Transverse colon (tissue), 4 donors: Measurements from ENCODE around the gene RAMP1. TPM values are rescaled to one million over a fixed set of nuclear protein-coding genes. Genes with fewer than 3 reads are reported as not detected.

Source experiments
- DNase-seq: peaks from one replicate; pipeline ENCODE4 v3.0.0-alpha.2; 2019
- H3K27ac ChIP-seq, 4 donors: fragments of 200-600 bp; sonication (generic); 2 replicates each; pipeline ENCODE4 v1.5.1; 2016 to 2018; ENCODE audit warnings: inconsistent platforms in 4 of 4
- H3K27me3 ChIP-seq: fragments of 200-600 bp; sonication (generic); 2 replicates; pipeline ENCODE4 v1.5.1; 2017; ENCODE audit warnings: inconsistent platforms
- H3K36me3 ChIP-seq, 4 donors: fragments of 200-600 bp; sonication (generic); 2 replicates each; pipeline ENCODE4 v1.5.1; 2017 to 2019; ENCODE audit warnings: inconsistent platforms in 4 of 4
- H3K4me1 ChIP-seq, 4 donors: fragments of 200-600 bp; sonication (generic); 2 replicates each; pipeline ENCODE4 v1.5.1; 2017 to 2020; ENCODE audit warnings: inconsistent platforms in 4 of 4
- H3K4me3 ChIP-seq, 4 donors: fragments of 200-600 bp; sonication (generic); 1 replicate in 1 of 4; 2 replicates in 3 of 4; pipeline versions ENCODE4 v1.5.1 to v1.6.1; 2017 to 2019; ENCODE audit warnings: inconsistent platforms in 4 of 4
- H3K9me3 ChIP-seq, 2 donors: fragments of 200-600 bp; sonication (generic); 2 replicates each; pipeline ENCODE4 v1.5.1; 2017 to 2019; ENCODE audit warnings: inconsistent platforms in 2 of 2
- EP300 ChIP-seq: sonication (generic); formaldehyde crosslinking; IDR thresholded peaks from one replicate; pipeline ENCODE4 v1.6.1; 2017; ENCODE audit warnings: antibody characterized with exemption, low read depth
- POLR2A ChIP-seq: fragments of 450-650 bp; IDR thresholded peaks from one replicate; pipeline ENCODE4 v1.6.1; 2016; ENCODE audit warnings: antibody characterized with exemption, mild to moderate bottlenecking, moderate library complexity
- POLR2AphosphoS5 ChIP-seq, 3 donors: sonication (generic); formaldehyde crosslinking; IDR thresholded peaks; one replicate each; pipeline ENCODE4 v1.6.1; 2016; ENCODE audit warnings: antibody characterized with exemption in 3 of 3
- WGBS, 2 donors: methylation state at CpG; one replicate each; pipeline ENCODE4 v1.1.5; 2018; ENCODE audit warnings: low coverage in 1 of 2; 5-methylcytosine and 5-hydroxymethylcytosine counted together
- in situ Hi-C, 4 donors: fragments of 200-750 bp; cut with MboI; loops; one replicate each; pipeline versions ENCODE4 v1.15.0 to v1.15.1; 2017; ENCODE audit warnings: low sequenced_read_pairs in 3 of 4, low pct_ligation_motif_present in 1 of 4, low pct_unique_long_range_greater_than_20kb in 1 of 4
- intact Hi-C: fragments of 100-400 bp; cut with DNase I; formaldehyde crosslinking; loops from one replicate; pipeline ENCODE4 v1.15.1; 2023; ENCODE audit warnings: low total_unique reads
- total RNA-seq, 4 donors: library from RNA; depleted of rRNA; stranded (reverse); fragments of >200 nt; gene quantifications; one replicate each; pipeline ENCODE4 v1.1.0, GENCODE V29; 2016
- TF ChIP-seq, protein P1 (sequence below), 5 experiments: fragments of 200-600 bp in 3 of 5; fragments of 450-650 bp in 2 of 5; sonication (generic) in 3 of 5; IDR thresholded peaks; 1 replicate in 2 of 5; 2 replicates in 3 of 5; pipeline ENCODE4 v1.5.1; 2016 to 2017; ENCODE audit warnings: antibody characterized with exemption in 5 of 5, inconsistent platforms in 3 of 5, mild to moderate bottlenecking in 2 of 5, moderate library complexity in 1 of 5

Gene RAMP1
- total RNA-seq, 4 donors from 2014 or later = 47.5 to 158 (median 95.7) TPM

DNA sequence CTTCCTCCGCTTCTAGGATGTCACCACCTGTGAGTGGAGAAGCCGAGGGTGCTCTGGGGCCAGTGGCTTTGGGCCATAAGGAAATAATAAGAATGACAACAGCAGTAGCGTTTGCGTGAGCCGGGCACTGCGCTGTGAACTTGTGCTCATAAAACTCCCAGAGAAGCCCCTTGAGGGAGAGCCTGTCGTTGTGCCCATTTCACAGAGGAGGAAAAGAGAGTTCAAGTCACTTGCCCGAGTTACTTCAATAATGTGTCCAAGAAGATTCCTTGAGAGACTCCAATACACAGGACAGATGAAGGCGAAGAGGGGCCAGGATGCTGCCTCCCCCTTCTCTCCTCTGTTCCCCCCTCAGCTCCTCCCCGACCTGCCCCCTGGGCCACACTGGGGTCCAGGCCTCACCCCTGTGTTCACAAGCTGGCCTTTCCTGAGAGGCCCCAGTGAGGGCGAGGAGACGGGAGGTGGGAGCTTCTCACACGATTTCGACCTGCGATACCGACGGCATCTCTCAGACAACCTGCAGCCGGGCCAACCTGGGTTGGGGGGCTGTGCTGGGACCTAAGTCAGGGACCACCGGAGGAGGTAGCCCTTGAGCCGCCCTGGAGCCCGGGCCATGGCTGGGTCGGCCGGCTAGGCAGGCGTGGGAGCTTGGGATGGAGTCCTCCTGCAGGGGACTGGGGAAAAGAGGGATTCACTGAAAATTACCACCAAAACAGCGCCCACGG lies 53.9 kb downstream of the RAMP1 start:
- intact Hi-C loops = no loop called here

DNA sequence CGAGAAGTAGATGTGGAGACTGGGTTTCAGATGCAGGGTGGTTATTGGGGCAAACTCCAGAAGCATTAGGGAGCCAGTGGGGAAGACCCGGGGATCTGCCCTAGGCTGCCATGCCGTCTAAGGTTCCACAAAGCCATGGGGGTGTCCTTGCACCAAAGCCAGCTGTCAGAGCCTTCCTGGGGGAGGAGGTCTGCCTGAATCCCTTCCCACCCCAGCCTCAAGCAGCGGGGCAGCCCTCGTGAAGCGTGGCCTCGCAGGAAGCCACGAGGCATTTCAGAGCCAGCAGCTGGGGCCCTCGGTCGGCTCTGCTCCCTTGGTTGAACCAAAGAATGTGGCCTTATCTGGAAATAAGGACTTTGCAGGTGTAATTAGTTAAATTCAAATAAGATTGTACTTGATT lies 56.2 kb downstream of the RAMP1 start:
- TF ChIP-seq POLR2AphosphoS5 (IDR thresholded peaks at IDR 0.05) (no peak), POLR2A (no peak)
- TF ChIP-seq, protein P1, sequence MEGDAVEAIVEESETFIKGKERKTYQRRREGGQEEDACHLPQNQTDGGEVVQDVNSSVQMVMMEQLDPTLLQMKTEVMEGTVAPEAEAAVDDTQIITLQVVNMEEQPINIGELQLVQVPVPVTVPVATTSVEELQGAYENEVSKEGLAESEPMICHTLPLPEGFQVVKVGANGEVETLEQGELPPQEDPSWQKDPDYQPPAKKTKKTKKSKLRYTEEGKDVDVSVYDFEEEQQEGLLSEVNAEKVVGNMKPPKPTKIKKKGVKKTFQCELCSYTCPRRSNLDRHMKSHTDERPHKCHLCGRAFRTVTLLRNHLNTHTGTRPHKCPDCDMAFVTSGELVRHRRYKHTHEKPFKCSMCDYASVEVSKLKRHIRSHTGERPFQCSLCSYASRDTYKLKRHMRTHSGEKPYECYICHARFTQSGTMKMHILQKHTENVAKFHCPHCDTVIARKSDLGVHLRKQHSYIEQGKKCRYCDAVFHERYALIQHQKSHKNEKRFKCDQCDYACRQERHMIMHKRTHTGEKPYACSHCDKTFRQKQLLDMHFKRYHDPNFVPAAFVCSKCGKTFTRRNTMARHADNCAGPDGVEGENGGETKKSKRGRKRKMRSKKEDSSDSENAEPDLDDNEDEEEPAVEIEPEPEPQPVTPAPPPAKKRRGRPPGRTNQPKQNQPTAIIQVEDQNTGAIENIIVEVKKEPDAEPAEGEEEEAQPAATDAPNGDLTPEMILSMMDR (IDR thresholded peaks at IDR 0.05) = no peak
- 77% methylated on average over 10 of the region's 10 CpGs; no CpG with 5 or more reads in 1 of the 2 donors for WGBS, 2 donors
- no peak for DNase-seq

More for the DNA sequence above, 53.9 kb downstream of the RAMP1 start:
- no peaks in the 10 kb centered on the region for H3K9me3 ChIP-seq
- in situ Hi-C loops = no loop called here
- no peak overlapping the region for H3K4me3 ChIP-seq
- WGBS, 2 donors = 66 to 89% methylated on average over 2 to 26 of the region's 26 CpGs
- DNase-seq = no peak
- no peaks in the 10 kb centered on the region for H3K36me3 ChIP-seq
- TF ChIP-seq EP300 = no peak
- TF ChIP-seq POLR2A = no peak
- TF ChIP-seq, protein P1 (IDR thresholded peaks at IDR 0.05) = no peak
- no peak for TF ChIP-seq POLR2AphosphoS5 (IDR thresholded peaks at IDR 0.05)
- no peaks in the 10 kb centered on the region for H3K27me3 ChIP-seq
- H3K4me1 ChIP-seq = no peaks in the 10 kb centered on the region
- H3K27ac ChIP-seq = no peak overlapping the region

DNA sequence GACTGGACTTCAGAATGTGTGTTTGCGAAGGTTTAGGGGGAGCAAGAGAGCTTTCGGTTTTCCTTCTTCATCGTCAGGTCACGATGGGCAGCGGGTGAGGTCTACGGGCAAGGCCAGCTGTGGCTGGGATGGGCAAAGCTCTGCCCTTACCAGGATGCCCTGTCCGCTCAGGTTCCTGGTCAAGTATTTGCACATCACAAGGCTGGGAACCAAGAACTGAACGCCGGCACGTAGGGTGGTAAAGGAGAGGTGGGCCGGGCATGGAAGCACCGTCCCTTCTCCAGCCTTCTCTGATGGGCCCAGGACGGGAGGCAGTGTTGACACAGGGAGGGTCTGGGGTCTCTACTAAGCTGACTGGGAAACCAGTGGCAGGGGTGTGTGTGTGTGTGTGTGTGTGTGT lies 56.9 kb downstream of the RAMP1 start:
- Histone ChIP-seq H3K4me3 (no peak overlapping the region), H3K9me3 (no peaks in the 10 kb centered on the region), H3K36me3 (no peaks in the 10 kb centered on the region), H3K4me1 (no peaks in the 10 kb centered on the region), H3K27me3 (no peaks in the 10 kb centered on the region), H3K27ac (no peak overlapping the region)
- intact Hi-C loops = no loop called here
- no peak for DNase-seq
- in situ Hi-C loops = no loop called here
- TF ChIP-seq EP300 = no peak
- TF ChIP-seq, protein P1 (IDR thresholded peaks at IDR 0.05) = no peak
- 97% methylated on average over 13 of the region's 13 CpGs; no CpG with 5 or more reads in 1 of the 2 donors for WGBS, 2 donors

More for the DNA sequence above, 56.2 kb downstream of the RAMP1 start:
- Histone ChIP-seq H3K27me3 (no peaks in the 10 kb centered on the region), H3K36me3 (no peaks in the 10 kb centered on the region), H3K9me3 (no peaks in the 10 kb centered on the region), H3K27ac (no peak overlapping the region), H3K4me1 (no peaks in the 10 kb centered on the region), H3K4me3 (no peak overlapping the region)
- in situ Hi-C loops = no loop called here
- intact Hi-C loops = no loop called here

DNA sequence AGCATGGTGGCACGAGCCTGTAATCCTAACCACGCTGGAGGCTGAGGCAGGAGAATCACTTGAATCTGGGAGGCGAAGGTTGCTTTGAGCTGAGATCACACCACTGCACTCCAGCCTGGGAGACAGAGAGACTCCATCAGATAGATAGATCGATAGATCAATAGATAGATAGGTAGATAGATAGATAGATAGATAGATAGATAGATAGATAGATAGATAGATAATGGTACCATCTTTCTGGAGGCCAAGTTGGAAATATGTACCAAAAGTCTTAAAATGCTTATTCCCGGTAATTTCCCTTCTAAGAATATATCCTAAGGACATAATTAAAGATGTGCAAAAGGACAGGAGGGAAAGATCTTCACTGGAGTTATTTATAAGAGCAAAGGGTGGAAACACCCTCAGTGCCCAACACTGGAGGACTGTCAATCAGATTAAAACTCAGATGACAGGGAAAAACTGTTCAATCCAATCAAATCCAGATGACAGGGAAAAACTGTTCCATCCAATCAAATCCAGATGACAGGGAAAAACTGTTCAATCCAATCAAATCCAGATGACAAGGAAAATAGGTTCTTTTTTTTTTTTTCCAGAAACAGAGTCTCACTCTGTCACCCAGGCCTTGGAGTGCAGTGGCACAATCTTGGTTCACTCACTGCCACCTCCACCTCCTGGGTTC lies 58.4 kb downstream of the RAMP1 start:
- in situ Hi-C loops = no loop called here
- WGBS, 2 donors = 89 to 96% methylated on average over 2 to 5 of the region's 5 CpGs
- Histone ChIP-seq H3K36me3 (no peaks in the 10 kb centered on the region), H3K27ac (no peak overlapping the region), H3K9me3 (no peaks in the 10 kb centered on the region), H3K27me3 (no peaks in the 10 kb centered on the region), H3K4me1 (no peaks in the 10 kb centered on the region), H3K4me3 (no peak overlapping the region)
- TF ChIP-seq POLR2AphosphoS5 (IDR thresholded peaks at IDR 0.05) (no peak), POLR2A (no peak), EP300 (no peak)
- TF ChIP-seq, protein P1 (IDR thresholded peaks at IDR 0.05) = no peak
- DNase-seq = no peak
- intact Hi-C loops = no loop called here
